ENCODE data around the gene HAUS7.

DNA sequence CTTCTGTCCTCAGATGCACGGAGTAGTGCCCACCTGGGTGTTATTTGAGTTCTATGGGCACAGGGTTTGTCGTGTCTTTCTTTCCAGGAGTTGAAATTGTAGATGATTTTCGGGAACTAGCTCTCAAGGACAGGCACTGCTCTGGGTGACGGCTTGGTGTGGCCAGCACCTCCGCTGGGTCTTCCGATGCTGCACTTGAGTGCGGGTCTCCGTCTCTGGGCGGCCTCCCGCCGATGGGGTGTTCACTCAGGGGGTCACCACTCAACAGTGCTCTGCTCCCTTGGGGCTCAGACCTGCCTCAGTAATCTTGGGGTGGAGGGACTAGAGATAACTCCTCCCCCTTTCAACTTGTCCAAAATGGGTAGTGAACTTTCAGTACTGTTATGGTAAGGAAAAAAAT, 56.6 kb downstream of the HAUS7 start:
- TF ChIP-seq, protein P1, sequence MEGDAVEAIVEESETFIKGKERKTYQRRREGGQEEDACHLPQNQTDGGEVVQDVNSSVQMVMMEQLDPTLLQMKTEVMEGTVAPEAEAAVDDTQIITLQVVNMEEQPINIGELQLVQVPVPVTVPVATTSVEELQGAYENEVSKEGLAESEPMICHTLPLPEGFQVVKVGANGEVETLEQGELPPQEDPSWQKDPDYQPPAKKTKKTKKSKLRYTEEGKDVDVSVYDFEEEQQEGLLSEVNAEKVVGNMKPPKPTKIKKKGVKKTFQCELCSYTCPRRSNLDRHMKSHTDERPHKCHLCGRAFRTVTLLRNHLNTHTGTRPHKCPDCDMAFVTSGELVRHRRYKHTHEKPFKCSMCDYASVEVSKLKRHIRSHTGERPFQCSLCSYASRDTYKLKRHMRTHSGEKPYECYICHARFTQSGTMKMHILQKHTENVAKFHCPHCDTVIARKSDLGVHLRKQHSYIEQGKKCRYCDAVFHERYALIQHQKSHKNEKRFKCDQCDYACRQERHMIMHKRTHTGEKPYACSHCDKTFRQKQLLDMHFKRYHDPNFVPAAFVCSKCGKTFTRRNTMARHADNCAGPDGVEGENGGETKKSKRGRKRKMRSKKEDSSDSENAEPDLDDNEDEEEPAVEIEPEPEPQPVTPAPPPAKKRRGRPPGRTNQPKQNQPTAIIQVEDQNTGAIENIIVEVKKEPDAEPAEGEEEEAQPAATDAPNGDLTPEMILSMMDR (IDR thresholded peaks at IDR 0.05) = no peak
- TF ChIP-seq POLR2AphosphoS5 (IDR thresholded peaks at IDR 0.05) = no peak

Data from breast epithelium (tissue), 3 donors.